ENCODE measurements around the gene CEP170B.
"Not testable (repeated sequence)": the region's sequence is repeated elsewhere in the genome, so short reads cannot be mapped to it uniquely, and the experiment has no call there.

Gene CEP170B

DNA sequence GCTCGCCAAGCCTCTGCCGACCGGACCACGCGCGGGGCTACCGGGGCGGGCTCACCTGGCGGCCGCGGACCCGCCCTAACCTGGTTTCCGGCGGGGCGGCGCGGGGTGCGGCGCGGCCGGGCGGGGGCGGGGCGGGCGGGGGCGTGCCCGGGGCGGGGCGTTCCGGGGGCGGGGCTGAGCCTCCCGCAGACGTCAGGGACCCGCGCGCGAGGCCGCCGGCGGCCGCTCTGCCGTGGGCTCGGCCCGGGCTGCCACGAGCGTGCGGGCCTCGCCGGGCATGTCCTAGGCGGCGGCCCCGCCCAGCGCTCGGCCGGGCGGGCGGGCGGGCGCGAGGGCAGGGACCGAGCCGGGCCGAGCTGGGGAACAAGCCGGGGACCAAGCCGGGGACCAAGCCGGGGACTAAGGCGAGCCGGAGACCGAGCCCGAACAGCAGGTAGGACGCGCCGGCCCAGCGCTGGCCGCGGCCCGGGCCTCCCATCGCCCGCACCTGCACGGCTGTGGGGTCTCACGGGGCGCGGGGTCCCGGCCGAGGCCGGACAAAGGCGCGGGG lies at the start of gene CEP170B:
Gene CEP170B, plus strand, starts transcription at position 188 of the 550 bp plus-strand sequence. CDS start 3,183 bp downstream, outside the sequence.
- DNase-seq (ENCODE audit: low read depth) = peak; percentile 56

DNA sequence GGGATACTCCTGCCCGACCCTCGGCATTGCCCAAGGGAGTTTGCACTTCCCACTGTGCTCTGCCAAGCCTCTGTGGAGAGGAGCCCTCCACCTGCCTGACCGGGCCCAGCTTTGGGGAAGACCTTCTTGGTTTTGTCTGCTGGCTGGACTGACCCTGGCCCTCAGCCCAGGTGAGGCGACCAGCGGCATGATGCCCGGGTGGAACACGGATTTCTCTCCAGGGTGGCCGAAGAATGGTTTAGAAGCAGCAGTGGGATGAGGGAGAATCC lies 48.5 kb upstream of the CEP170B start:
- no peak for DNase-seq (ENCODE audit: low read depth)

DNA sequence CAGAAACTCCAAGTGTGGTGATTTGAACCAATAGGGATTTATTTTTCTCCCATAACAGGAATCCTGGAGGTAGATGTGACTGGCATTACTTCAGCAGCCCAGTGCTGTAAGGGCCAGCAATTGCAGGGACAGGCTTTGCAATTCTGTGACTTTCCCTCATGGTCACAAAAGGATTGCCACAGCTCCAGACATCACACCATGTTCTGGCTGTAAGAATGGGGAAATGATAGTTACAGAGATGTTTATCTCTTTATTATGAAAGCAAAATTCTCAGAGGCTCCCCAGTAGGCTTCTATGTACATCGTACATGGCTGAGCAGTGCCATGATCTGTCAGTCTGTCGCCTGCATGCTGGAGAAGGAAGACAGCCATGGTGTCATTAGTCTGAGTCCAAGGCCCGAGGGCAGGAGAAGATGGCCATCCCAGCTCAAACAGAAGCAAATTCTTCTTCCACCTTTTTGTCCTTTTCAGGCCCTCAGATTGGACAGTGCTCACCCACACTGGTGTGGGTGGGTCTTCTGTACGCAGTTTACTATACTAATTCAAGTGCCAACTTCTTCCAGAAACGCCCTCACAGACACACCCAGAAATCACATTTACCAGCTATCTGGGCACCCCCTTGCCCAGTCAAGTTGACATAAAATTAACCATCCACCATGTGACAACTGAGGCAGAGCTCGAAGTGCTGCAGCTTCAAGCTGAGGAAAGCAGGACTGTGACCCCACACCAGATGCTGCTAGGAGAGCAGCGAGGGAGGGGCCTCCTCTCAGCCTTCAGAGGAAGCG lies 46.9 kb upstream of the CEP170B start:
- DNase-seq (ENCODE audit: low read depth) = no peak

DNA sequence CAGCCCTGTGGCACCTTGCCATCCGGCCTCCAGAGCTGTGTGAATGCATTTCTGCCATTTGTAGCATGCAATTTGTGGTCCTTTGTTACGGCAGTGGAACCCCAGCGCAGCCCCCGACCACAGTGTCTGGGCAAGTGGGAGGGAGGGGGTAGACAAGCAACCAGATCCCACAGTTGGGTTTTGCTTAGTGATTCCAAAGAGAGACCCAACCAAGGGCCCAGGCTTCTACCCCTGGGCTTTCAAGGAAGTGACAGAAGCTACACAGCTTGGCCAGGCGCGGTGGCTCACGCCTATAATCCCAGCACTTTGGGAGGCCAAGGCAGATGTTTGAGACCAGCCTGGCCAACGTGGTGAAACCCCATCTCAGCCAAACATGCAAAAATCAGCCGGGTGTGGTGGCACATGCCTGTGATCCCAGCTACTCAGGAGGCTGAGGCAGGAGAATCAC lies 46.3 kb upstream of the CEP170B start:
- DNase-seq (ENCODE audit: low read depth) = no peak

DNA sequence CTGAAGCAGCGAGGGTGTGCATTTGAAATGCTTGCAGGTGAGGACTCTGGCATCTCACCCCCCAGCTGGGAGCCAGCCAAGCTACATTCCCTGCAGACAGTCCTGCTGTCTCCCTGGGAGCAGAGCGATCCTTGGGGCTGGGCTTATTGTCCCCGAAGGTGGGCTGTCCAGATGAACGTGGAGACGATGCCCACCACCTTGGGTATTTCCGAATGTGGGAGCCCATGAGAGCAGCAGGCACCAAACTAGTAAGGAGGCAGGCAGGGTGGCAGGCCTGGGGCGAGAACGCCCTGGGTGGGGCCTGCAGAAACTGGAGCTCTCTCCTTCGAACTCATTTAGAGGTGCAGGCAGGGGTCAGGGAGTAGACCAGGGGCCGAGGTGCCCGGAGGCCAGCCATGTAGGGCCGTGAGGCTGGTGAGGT lies 45.7 kb upstream of the CEP170B start:
- DNase-seq (ENCODE audit: low read depth) = no peak

DNA sequence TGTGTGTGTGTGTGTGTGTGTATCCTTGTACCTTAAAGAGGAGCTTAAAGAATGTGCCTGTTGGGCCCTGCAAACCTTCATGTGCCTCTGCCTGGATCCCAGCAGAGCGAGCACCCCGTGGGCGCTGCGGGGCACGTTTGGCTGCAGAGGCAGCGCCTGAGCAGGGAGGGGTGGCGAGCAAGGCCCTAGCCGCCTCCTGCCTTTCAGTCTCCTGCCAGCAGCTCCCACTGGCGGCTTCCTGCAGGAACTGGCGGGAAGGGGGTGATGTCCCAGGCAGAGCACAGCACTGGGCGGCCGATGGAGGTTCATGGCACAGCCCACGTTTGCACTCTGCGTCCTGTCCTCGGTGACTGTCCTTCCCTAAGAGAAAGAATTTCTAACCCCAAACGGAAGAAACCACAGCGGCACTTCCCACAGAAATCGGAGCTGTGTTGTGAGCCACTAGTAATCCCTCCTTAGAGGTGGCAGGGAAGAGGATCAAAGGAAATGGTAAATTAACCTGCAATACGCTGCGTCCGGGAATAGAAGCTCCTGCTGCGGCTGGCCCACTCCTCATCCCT lies 44.3 kb upstream of the CEP170B start:
- no peak for DNase-seq (ENCODE audit: low read depth)

DNA sequence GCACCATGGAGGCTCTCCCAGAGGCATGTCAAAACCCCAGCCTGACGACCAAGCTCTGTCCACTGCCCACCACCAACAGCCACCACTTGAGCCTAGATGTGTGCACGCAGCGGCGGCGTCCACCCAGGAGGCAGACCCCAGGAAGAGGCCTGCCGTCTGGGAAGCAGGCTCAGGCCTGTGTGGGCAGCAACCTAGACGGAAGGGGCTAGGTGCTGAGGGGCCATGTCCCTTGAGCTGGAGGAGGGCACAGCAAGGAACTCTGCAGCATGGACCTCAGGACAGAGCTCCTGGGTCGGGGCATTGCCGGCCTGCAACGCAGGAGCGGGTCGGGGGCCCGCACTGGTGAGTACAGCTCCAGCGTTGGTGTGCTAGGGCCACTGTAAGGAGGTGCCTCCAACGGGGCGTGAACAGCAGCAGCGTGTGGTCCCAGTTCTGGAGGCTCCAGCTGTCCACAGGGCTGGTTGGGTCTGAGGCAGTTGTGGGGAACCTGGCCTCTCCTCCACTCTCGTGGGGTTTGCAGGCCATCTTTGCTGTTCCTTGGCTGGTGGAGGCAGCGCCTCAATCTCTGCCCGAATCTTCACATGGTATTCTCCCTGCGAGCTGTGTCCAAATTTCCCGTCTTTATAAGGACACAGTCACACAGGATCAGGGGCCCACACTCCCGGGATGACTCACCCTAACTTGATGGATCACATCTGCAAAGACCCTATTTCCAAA lies 43.7 kb upstream of the CEP170B start:
- DNase-seq (ENCODE audit: low read depth) = no peak

DNA sequence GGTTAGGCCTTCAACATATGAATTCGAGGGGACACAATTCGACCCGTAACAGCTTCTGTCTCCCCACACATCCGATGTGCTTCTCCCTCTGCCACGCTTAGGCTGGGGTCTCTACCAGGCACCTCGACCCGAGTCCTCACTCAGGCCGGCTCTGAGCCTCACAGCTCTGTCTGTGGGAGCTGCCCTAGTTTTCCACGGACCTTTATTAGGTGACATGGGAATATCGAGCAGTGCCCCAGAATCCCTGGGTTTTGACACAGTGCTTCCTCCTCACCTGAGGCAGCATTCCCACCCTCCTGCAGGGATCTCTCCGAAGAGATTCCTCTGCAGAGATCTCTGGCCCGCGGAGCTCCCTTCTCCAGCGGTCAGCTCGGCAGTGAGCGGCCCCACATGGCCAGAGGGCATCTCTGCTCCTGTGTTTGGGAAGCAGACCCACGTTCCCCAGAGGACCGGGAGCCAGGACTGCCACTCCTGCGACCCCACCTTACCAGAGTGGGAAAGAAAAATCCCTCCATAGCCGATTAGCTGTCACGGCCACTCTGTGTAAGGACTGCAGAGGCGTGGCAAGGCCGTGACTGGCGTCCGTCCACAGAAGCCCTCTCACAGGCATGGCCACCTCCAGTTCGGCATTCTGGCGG lies 43.0 kb upstream of the CEP170B start:
- no peak for DNase-seq (ENCODE audit: low read depth)

DNA sequence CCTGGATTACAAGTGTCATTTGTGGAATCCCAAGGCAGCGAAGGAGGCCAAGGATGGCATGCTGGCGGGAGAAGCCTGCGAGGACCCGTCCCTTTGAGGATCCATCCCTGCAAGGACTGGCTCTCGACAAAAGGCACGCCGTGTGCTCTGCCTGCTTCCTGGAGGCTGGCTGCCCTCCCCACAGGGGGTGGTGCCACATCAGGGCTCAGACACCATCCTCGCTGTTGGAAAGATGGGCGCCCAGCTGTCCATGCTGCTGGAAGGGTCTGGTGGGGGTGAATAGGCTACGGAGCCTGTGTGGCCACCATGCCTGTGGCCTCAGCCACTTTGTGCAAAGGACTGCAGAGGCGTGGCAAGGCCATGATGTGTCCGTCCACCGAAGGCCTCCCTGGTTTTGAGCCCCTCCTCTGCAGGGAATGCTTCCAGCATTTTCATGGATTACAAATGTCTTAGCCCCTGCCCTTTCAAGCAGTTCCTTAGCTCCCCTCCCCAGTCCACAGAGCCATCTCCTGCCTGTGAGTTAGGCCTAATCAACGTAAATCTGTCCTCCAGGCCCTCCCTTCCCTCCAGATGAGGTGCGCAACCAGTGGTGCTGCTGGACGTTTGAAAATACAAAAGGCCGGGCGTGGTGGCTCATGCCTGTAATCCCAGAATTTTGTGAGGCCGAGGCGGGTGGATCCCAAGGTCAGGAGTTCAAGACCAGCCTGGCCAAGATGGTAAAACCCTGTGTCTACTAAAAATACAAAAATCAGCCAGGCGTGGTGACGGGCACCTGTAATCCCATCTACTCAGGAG lies 42.0 kb upstream of the CEP170B start:
- DNase-seq (ENCODE audit: low read depth) = no peak

DNA sequence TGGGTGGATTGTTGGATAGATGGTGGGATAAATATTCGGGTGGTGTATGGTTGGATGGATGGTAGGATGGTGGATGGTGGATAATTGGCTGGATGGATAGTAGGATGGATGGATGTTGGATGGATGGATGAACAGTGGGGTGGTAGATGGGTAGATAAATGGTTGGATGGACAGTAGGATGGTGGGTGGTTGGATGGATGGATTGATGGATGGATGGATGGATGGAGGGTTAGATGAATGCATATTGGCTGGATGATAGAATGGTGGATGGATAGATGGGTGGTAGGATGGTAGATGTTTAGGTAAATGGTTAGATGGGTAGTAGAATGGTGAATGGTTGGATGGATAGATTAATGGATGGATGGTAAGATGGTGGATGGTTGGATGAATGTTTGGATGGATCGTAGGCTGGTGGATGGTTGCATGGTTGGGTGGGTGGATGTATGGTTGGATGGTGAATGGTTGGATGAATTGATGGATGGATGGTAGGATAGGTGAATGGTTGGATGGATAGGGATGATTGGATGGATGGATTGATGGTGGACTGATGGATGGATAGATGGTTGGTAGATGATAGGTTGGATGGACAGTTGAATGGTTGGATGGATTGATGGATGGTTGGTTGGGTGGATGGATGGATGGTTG lies 40.6 kb upstream of the CEP170B start:
- DNase-seq (ENCODE audit: low read depth) = no peak

DNA sequence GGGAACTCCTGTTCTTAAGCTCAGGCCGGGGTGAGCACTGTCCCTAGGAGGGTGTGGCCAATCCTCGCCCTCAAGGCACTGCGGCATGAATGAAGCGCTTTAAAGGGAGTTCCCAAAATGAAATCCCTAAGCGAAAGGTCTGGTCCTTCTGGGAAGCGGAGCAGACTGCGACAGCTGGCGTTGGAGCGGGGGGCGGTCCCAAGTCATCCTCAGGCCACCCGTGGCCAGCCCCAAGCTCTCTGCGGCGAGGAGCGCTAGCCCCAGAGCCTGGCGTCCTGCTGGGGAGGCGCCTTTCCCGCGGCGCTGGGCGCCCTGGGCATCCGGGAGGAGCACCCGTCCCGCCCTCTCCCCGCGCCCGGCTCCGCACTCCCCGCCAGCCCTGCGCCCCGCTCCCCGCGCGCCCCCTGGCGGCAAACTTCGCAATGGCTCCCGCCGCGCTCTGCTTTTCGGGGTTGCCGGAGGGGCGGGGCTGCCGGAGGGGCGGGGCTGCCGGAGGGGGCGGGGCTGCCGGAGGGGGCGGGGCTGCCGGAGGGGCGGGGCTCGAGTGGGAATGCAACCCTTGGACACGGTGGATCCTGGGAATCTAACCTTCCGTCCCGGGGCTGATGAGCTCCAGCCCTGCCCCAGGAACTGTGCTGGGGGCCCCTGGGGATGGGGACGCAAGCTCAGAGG lies 38.7 kb upstream of the CEP170B start:
- peak; percentile 87 for DNase-seq (ENCODE audit: low read depth)

DNA sequence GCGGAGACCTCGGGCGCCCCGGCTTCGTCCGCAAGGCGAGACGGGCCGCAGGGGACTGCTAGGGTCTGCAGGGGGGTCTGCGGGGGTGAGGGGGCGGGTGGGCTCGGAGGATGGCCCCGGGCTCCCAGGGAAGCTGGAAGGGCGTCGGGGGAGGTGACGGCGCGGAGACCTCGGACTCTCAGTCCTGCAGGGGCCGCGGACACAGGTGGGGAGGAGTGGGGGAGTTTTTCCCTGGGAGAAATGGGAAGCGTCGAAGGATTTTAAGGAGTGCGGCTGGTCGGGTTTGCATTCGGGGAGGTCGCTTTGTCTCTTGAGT lies 38.2 kb upstream of the CEP170B start:
- DNase-seq (ENCODE audit: low read depth) = no peak

DNA sequence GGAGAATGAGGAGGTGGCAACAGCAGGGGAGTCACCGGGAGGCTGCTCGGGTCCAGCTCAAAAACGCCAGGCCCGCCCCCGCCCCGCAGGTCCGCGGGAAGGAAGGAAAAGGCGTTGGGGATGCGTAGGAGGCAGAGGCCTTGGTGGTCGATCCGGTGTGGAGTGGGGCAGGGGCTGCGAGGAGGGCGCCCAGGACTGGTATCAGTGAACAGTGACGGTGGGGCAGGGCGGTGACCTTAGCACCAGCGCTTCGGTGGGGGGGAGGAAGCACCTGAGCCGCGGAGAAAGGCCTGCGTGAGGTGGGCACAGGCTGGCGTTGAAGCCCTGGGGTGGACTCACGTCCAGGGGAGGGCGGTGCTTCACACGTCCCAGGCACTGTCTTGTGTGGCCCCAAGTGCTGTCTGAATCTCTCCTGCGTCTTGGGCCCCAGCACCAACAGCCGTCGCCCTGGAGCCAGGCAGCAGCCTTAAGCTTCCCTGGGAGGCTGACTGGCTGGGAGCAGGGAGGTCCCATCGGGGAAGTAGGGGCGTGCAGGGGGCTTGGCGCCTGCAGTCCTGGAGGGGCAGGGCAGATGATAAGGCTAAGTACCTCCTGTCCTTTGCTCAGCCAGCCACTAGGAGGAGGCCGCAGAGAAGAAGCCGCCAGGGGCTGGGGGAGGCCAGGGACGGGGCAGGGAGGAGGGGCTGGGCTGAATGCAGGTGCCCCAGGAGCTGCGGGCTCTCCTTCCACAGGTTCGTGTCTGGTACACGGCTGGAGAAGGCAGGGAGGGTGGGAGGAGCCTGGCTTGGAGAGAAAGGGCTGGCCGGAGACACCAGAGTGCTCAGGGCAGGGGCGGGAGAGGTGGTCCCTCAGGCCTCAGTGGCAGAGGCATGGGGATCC lies 37.7 kb upstream of the CEP170B start:
- peak; percentile 61 for DNase-seq (ENCODE audit: low read depth)

DNA sequence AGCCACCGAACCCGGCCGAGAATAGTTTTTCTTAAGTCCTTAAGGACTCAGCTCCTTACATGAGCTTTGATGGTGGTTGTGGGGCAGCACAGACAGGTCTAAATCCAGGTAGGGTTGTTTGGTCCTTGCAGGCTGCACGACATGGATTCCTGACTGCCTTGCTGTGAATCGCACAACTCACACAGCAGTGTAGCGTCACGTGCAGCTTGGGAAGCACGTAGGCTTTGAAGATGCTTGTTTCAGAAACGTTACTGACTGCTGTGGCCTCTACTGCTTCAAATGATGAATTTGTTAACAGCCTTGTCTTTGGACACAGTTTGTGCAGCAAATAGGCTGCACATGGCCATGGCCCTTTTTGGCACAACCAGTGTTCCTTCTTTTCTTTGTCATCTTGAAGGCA lies 34.3 kb upstream of the CEP170B start:
- no peak for DNase-seq (ENCODE audit: low read depth)

DNA sequence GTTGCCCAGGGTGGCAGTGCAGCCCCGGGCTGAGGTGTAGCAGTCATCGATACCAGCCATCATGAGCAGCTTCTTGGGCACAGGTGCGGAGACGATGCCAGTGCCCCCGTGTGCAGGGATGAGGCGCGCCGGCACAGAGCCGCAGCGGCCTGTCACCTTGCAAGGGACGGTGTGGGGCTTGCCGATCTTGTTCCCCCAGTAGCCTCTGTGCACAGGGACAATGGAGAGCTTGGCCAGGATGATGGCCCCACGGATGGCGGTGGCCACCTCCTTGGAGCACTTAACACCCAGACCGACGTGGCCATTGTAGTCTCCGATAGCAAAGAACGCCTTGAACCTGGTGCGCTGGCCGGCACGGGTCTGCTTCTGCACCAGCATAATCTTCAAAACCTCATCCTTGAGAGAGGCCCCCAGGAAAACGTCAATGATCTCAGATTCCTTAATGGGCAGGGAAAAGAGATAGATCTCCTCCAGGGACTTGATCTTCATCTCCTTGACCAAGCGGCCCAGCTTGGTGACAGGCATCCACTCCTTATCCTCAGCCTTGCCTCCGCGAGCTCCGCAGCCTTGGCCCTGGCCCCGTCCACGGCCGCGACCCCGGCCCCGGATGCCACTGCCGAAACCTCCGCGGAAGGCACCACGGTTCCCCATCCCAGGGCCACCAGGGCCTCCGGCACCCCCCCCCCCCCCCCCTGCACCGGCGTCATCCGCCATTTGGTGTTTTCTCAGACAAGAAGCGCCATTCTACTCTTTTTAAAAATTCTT lies 28.7 kb upstream of the CEP170B start:
- not testable (repeated sequence) for DNase-seq (ENCODE audit: low read depth)

DNA sequence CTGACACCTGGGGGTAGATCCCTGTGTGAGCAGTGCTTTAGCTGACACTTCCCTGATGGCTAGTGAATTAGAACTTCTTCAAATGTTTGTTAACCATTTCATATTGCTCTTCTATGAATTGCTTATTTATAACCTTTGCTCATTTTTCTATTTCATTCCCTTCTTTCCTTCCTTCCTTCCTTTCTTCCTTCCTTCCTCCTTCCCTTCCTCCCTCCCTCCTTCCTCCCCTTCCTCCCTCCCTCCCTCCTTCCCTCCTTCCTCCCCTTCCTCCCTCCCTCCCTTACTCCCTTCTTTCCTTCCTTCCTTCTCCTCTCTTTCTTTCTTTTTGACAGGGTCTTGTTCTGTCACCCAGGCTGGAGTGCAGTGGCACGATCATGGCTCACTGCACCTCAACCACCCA lies 23.3 kb upstream of the CEP170B start:
- no peak for DNase-seq (ENCODE audit: low read depth)

DNA sequence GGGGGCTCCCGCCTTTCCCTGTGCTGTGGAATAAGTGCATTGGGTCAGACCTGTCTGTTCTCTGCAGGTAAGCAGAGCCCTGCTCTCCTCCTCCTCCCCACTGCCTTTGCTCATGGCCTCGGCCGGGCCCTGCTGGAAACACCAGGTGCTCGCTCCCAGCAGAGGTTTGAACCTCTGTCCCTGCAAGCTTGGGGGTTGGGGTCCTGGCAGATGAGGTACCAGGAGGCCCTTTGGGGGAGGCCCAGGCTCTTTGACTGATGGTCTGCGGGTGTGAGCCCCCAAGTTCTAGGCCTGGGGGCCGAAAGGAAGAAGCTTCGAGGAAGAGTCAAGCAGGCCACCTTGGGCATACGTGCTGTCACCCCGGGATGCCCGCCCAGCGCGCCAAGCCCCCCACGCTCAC lies 22.1 kb upstream of the CEP170B start:
- DNase-seq (ENCODE audit: low read depth) = no peak

DNA sequence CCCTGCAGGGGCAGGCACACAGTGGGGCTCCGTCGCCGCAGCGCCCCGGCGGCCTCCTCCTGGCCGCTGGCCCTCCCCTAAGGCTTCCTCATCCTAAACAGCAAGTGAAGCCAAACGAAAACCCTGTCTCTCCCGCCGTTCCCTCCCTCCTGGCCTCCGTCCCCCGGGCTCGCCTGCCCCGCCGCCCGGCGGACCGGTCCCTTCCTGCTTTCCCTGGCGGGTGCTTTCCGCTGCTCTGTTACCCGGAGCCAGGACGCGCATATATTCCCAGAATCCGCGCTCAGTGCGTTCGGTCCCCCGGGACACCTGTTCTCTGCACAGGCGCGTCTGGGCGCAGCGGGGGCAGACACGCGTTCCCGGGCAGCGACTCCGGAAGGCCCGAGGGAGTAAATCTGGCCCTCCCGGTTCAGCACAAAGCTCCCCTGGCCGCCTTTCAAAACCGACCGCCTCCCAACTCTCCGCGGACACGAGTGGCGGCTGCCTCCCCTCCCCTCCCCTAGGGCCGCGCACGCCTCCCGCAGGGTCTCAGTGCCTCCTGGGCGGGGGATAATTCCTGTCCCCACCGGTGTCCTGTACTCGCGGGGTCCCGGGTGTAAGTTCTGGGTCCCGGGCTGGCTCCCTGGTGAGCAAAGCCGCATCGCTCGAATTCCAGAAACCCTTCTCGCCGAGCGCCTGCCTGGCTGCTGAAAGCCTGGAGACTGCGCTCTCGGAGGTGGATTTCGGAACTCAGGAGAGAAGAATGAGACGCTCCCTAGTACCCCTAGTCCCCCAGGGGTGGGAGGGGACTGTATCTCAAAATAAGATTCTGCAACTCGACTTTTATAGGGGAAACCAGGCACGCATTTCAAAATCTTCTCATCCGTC lies 21.4 kb upstream of the CEP170B start:
- no peak for DNase-seq (ENCODE audit: low read depth)
